ENCODE data around the gene UGT1A7. TPM values are rescaled to one million over a fixed set of nuclear protein-coding genes. Genes with fewer than 3 reads are reported as not detected.
"Not testable (repeated sequence)": the region's sequence is repeated elsewhere in the genome, so short reads cannot be mapped to it uniquely, and the experiment has no call there.

UGT1A7 gene
- polyA plus RNA-seq, 1 experiment, result 0.04 TPM

DNA sequence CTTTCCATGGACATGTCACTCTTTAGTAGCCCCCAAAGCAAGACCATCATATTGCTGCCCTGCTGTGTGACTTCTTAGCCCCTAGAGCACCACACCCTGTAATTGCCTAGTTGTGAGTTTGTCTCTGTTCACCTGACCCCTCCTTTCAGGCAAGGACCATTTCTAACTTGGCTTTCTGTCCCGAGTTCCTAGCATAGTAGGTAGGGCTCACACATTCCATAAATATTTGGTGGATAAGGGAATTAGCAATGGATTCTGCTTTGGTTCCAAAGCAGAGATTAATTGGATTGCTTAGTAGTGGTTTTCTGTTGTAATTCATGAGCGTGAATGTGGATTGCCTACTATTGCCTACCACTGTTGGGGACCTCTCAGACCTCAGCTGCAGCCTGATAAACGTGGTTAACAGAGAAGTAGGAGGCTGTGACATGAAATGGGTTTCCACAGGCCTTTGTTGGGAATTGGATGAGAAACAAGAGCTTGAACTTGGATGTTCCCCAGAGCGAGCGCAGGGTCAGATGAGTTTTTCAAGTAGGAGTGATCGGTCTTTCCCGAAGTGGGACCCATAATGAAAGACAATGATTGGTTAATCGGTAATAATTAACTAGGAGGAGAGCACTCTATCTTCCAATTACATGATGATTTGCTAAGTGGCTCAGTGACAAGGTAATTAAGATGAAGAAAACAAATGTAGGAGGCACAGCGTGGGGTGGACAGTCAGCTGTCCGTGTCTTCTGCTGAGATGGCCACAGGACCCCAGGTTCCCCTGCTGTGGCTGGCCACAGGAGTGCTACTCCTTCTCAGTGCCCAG is 65.0 kb downstream of the UGT1A7 start:
- H3K9me3 ChIP-seq (ENCODE audit: control insufficient read depth, insufficient read depth, low read length), result peaks cover 12% of the 10 kb centered on the region
- ChIA-PET POLR2A (no interaction called here), CTCF (no interaction called here)
- no peak overlapping the region for H3K4me3 ChIP-seq (ENCODE audit: low read depth, low read length)
- DNase-seq (ENCODE audit: low read depth, low spot score), result no peak
- H3K27ac ChIP-seq (ENCODE audit: low read depth, low read length), result no peak overlapping the region
- peaks cover 5% of the 10 kb centered on the region for H3K27me3 ChIP-seq (ENCODE audit: control insufficient read depth, insufficient read depth, low read length)
- TF ChIP-seq, protein P1, sequence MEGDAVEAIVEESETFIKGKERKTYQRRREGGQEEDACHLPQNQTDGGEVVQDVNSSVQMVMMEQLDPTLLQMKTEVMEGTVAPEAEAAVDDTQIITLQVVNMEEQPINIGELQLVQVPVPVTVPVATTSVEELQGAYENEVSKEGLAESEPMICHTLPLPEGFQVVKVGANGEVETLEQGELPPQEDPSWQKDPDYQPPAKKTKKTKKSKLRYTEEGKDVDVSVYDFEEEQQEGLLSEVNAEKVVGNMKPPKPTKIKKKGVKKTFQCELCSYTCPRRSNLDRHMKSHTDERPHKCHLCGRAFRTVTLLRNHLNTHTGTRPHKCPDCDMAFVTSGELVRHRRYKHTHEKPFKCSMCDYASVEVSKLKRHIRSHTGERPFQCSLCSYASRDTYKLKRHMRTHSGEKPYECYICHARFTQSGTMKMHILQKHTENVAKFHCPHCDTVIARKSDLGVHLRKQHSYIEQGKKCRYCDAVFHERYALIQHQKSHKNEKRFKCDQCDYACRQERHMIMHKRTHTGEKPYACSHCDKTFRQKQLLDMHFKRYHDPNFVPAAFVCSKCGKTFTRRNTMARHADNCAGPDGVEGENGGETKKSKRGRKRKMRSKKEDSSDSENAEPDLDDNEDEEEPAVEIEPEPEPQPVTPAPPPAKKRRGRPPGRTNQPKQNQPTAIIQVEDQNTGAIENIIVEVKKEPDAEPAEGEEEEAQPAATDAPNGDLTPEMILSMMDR (IDR thresholded peaks at IDR 0.05; ENCODE audit: low read depth, low read length), result no peak

DNA sequence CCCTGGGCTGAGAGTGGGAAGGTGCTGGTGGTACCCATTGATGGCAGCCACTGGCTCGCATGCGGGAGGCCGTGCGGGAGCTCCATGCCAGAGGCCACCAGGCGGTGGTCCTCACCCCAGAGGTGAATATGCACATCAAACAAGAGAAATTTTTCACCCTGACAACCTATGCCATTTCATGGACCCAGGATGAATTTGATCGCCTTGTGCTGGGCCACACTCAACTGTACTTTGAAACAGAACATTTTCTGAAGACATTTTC is 65.5 kb downstream of the UGT1A7 start:
- CTCF ChIA-PET, result no interaction called here
- Histone ChIP-seq H3K27ac (ENCODE audit: low read depth, low read length) (no peak overlapping the region), H3K27me3 (ENCODE audit: control insufficient read depth, insufficient read depth, low read length) (peaks cover 4% of the 10 kb centered on the region), H3K4me3 (ENCODE audit: low read depth, low read length) (no peak overlapping the region), H3K9me3 (ENCODE audit: control insufficient read depth, insufficient read depth, low read length) (peaks cover 12% of the 10 kb centered on the region)
- POLR2A ChIA-PET, result no interaction called here
- no peak for DNase-seq (ENCODE audit: low read depth, low spot score)
- TF ChIP-seq, protein P1 (IDR thresholded peaks at IDR 0.05; ENCODE audit: low read depth, low read length), result no peak

DNA sequence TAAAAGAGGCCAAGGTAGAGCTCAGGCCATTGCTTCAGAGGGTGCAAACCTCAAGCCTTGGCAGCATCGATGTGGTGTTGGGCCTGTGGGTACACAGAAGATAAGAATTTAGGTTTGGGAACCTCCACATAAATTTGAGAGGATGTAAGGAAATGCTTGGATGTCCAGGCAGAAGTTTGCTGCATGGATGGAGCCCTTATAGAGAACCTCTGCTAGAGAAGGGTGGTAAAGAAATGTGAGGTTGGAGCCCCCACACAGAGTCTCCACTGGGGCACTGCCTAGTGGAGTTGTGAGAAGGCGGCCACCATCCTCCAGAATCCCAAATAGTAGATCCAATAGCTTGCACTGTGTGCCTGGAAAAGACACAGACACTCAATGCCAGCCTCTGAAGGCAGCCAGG is 69.0 kb downstream of the UGT1A7 start:
- DNase-seq (ENCODE audit: low read depth, low spot score); H3K27me3 ChIP-seq (ENCODE audit: control insufficient read depth, insufficient read depth, low read length); POLR2A ChIA-PET; H3K4me3 ChIP-seq (ENCODE audit: low read depth, low read length); CTCF ChIA-PET; H3K27ac ChIP-seq (ENCODE audit: low read depth, low read length): not testable (repeated sequence)
- peaks cover 13% of the 10 kb centered on the region for H3K9me3 ChIP-seq (ENCODE audit: control insufficient read depth, insufficient read depth, low read length)

DNA sequence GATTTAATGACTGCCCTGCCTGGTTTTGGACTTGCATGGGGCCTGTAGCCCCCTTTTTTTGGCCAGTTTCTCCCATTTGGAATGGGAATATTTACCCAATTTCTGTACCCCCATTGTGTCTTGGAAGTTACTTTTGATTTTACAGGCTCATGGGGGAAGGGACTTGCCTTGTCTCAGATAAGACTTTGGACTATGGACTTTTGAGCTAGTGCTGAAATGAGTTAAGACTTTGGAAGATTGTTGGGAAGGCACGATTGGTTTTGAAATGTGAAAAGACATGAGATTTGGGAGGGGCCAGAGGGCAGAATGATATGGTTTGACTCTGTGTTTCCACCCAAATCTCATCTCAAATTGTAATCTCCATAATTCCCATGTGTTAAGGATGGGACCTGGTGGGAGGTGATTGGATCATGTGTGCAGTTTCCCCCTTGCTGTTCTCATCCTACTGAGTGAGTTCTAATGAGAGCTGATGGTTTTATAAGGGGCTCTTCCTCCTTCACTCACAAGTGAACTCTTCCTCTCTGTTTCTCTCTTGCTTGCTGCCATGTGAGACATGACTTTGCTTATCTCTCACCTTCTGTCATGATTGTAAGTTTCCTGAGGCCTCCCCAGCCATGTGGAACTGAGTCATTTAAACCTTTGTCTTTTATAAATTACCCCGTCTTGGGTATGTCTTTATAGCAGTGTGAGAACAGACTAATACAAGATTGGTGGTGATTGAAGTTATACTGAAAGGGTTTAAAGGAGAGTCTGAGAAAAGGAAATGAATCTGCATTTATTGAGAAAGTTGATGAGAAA is 69.7 kb downstream of the UGT1A7 start:
- CTCF ChIA-PET; H3K27ac ChIP-seq (ENCODE audit: low read depth, low read length); H3K27me3 ChIP-seq (ENCODE audit: control insufficient read depth, insufficient read depth, low read length); DNase-seq (ENCODE audit: low read depth, low spot score); POLR2A ChIA-PET; H3K4me3 ChIP-seq (ENCODE audit: low read depth, low read length): not testable (repeated sequence)
- H3K9me3 ChIP-seq (ENCODE audit: control insufficient read depth, insufficient read depth, low read length), result peaks cover 13% of the 10 kb centered on the region

DNA sequence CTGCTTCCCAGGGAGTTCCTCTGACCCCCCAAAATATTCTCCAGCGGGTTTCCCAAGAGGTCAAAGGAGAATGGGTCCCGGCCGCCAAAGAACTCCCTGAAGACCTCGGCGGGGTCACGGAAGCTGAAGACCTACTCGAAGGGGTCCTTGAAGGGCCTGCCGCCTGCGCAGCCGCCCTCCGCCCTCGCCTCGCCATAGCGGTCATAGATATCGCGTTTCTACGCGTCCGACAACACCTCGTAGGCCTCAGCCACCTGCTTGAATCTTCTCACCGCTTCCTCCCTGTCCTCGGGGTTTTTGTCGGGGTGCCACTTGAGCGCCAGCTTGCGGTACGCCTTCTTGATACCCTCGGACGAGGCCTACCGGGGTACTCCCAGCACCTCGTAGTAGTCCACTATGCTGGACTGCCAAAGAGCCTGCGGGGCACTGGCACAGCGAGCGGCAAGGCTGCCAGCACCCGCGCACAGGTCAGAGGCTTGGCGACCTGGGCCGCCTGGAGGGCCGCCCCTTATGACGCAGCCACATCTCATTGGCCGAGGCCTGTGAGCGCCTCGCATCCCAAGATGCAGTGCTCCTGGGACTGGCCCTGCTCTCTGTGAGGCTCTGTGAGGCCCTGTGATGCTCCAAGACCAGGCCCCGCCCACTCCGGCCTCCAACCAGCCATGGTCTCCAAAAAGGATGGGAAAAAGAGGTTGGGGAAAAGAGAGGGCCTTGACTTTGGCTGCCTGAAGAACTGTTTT is 73.3 kb downstream of the UGT1A7 start:
- no peak overlapping the region for H3K4me3 ChIP-seq (ENCODE audit: low read depth, low read length)
- CTCF ChIA-PET, result no interaction called here
- POLR2A ChIA-PET, result no interaction called here
- H3K27me3 ChIP-seq (ENCODE audit: control insufficient read depth, insufficient read depth, low read length), result peaks cover 4% of the 10 kb centered on the region
- no peak for DNase-seq (ENCODE audit: low read depth, low spot score)
- TF ChIP-seq, protein P1 (IDR thresholded peaks at IDR 0.05; ENCODE audit: low read depth, low read length), result no peak
- H3K9me3 ChIP-seq (ENCODE audit: control insufficient read depth, insufficient read depth, low read length), result peaks cover 13% of the 10 kb centered on the region
- H3K27ac ChIP-seq (ENCODE audit: low read depth, low read length), result no peak overlapping the region

Measured in AG04450 (cell line).